Stomach (tissue), 4 donors: ENCODE measurements around the gene WDPCP.

Experiments used
- CTCF ChIP-seq, 7 experiments: fragments of 450-650 bp in 4 of 7; fragments of 200-600 bp in 3 of 7; sonication (generic) in 3 of 7; IDR thresholded peaks; one replicate each; pipeline ENCODE4 v1.5.1; 2016 to 2019; ENCODE audit warnings: antibody characterized with exemption in 7 of 7, control low read depth in 2 of 7, mild to moderate bottlenecking in 1 of 7
- EP300 ChIP-seq: sonication (generic); formaldehyde crosslinking; IDR thresholded peaks from one replicate; pipeline ENCODE4 v1.6.1; 2017; ENCODE audit warnings: antibody characterized with exemption
- POLR2A ChIP-seq, 4 donors: fragments of 450-650 bp; IDR thresholded peaks; one replicate each; pipeline ENCODE4 v1.6.1; 2016; ENCODE audit warnings: antibody characterized with exemption in 4 of 4, control low read depth in 2 of 4, mild to moderate bottlenecking in 1 of 4, moderate library complexity in 1 of 4
- POLR2AphosphoS5 ChIP-seq, 3 donors: sonication (generic); formaldehyde crosslinking; IDR thresholded peaks; one replicate each; pipeline ENCODE4 v1.6.1; 2016; ENCODE audit warnings: antibody characterized with exemption in 3 of 3

- no peak for TF ChIP-seq CTCF (IDR thresholded peaks at IDR 0.05)
- TF ChIP-seq POLR2A (IDR thresholded peaks at IDR 0.05), result no peak
- TF ChIP-seq POLR2AphosphoS5 (IDR thresholded peaks at IDR 0.05), result no peak
- TF ChIP-seq EP300, result no peak
Observed at GRCh38 chr2:63326473-63326872, 261.8 kb downstream of the WDPCP start.
